K562 (cell line): ENCODE data around the gene UGT8. TPM values are rescaled to one million over a fixed set of nuclear protein-coding genes. Genes with fewer than 3 reads are reported as not detected.

Experiments
- ATAC-seq: fragments of 200-7000 bp; cut with Tn5 transposase; 3 replicates; pipeline ENCODE4 v1.9.1; 2020; ENCODE audit warnings: moderate library complexity
- BruUV-seq: library from RNA; stranded (reverse); fragments of 400-500 nt; replicated peaks from 2 replicates; lab custom pipeline; 2021; lab: Mats Ljungman, UMichigan
- CTCF ChIA-PET: fragments of 300-600 bp; formaldehyde crosslinking; extraction: SDS; loops from one replicate; lab custom pipeline; 2021; ENCODE audit warnings: low intra/inter-chr PET ratio; lab: Yijun Ruan, JAX
- POLR2A ChIA-PET: fragments of 300-600, 350-650 bp; sonication (Branson Sonifier 250); formaldehyde crosslinking; extraction: SDS; loops from one replicate; lab custom pipeline; 2021; ENCODE audit warnings: antibody characterized with exemption, inconsistent platforms; lab: Yijun Ruan, JAX
- DNase-seq, 4 experiments: peaks; one replicate each; pipeline versions ENCODE4 v3.0.0 to v3.0.0-alpha.2; 2011 to 2018; ENCODE audit warnings: low spot score in 3 of 4, mixed read lengths in 3 of 4; ENCODE audit errors: extremely low read depth in 1 of 4
- FAIRE-seq: peaks from 2 replicates; lab custom pipeline; 2011; peaks lifted over from hg19 to GRCh38; lab: Jason Lieb, UNC
- H2AFZ ChIP-seq: 2 replicates; pipeline ENCODE4 v1.6.0; 2011; ENCODE audit warnings: low read depth, low read length, control low read depth, inconsistent platforms
- H3K27ac ChIP-seq: fragments of 200-600 bp; 3 replicates; pipeline ENCODE4 v1.8.0; 2011; ENCODE audit warnings: low read depth, mild to moderate bottlenecking, control low read depth, inconsistent platforms, low read length, moderate library complexity, mixed read lengths; ENCODE audit errors: extremely low read depth
- H3K27me3 ChIP-seq, 2 experiments: fragments of 300-600 bp in 1 of 2; 2 replicates in 1 of 2; 3 replicates in 1 of 2; pipeline versions ENCODE4 v1.6.0 to v1.8.0; 2011; ENCODE audit warnings: inconsistent platforms in 2 of 2, low read length in 2 of 2, mild to moderate bottlenecking in 1 of 2, mixed read lengths in 1 of 2, moderate library complexity in 1 of 2; ENCODE audit not compliant: control insufficient read depth in 2 of 2, insufficient read depth in 2 of 2
- H3K36me3 ChIP-seq: fragments of 300-600 bp; 3 replicates; pipeline ENCODE4 v1.8.0; 2011; ENCODE audit warnings: mild to moderate bottlenecking, low read length, inconsistent platforms; ENCODE audit not compliant: control insufficient read depth, insufficient read depth
- H3K4me1 ChIP-seq, 2 experiments: fragments of 200-600 bp in 1 of 2; replicated peaks in 1 of 2; 2 replicates in 1 of 2; 3 replicates in 1 of 2; pipeline versions ENCODE4 v1.5.1 to v1.8.0; 2011; ENCODE audit warnings: inconsistent platforms in 2 of 2, low read length in 2 of 2, mild to moderate bottlenecking in 1 of 2, mixed read lengths in 1 of 2, moderate library complexity in 1 of 2; ENCODE audit not compliant: control insufficient read depth in 2 of 2, insufficient read depth in 2 of 2
- H3K4me2 ChIP-seq: 2 replicates; pipeline ENCODE4 v1.6.1; 2011; ENCODE audit warnings: low read length, control low read depth, inconsistent platforms, mixed read lengths; ENCODE audit not compliant: insufficient read depth
- H3K4me3 ChIP-seq: fragments of 200-600 bp; sonication (generic), shearing (Covaris generic); 2 replicates; pipeline ENCODE4 v1.5.1; 2016; ENCODE audit warnings: control low read depth, inconsistent platforms
- H3K79me2 ChIP-seq: fragments of 200-600 bp; 3 replicates; pipeline ENCODE4 v1.8.0; 2011; ENCODE audit warnings: low read length, inconsistent platforms; ENCODE audit not compliant: control insufficient read depth, insufficient read depth
- H3K9ac ChIP-seq, 2 experiments: 2 replicates each; pipeline versions ENCODE4 v1.6.0 to v1.6.1; 2011; ENCODE audit warnings: low read depth in 2 of 2, low read length in 2 of 2, control low read depth in 1 of 2, inconsistent platforms in 1 of 2, mild to moderate bottlenecking in 1 of 2, mixed read lengths in 1 of 2; ENCODE audit not compliant: insufficient read depth in 1 of 2
- H3K9me1 ChIP-seq: one replicate; pipeline ENCODE4 v1.6.0; 2011; ENCODE audit warnings: inconsistent platforms, mild to moderate bottlenecking, low read length, moderate library complexity; ENCODE audit not compliant: control insufficient read depth, insufficient read depth
- H3K9me3 ChIP-seq: replicated peaks from 2 replicates; pipeline ENCODE4 v1.5.1; 2011; ENCODE audit warnings: low read depth, low read length, inconsistent platforms; ENCODE audit not compliant: control insufficient read depth, insufficient read depth
- H4K20me1 ChIP-seq: replicated peaks from 2 replicates; pipeline ENCODE4 v1.6.1; 2011; ENCODE audit warnings: low read length, inconsistent platforms, mixed read lengths; ENCODE audit not compliant: control insufficient read depth, insufficient read depth
- CREM ChIP-seq: IDR thresholded peaks from 2 replicates; pipeline ENCODE4 v1.6.1; 2014; ENCODE audit warnings: antibody characterized with exemption, low read depth
- FOS ChIP-seq: IDR thresholded peaks from 3 replicates; pipeline ENCODE4 v1.6.1; 2011; ENCODE audit not compliant: insufficient read length; ENCODE audit errors: extremely low read depth
- MEF2D ChIP-seq: conservative IDR thresholded peaks from 2 replicates; pipeline ENCODE4 v1.6.1; 2016; ENCODE audit warnings: low read depth, missing genetic modification characterization, missing compliant biosample characterization
- PPARD ChIP-seq: fragments of 250-450 bp; sonication (Bioruptor Pico); IDR thresholded peaks from 2 replicates; pipeline ENCODE4 v1.8.0; 2022; ENCODE audit warnings: inconsistent platforms, mild to moderate bottlenecking, moderate library complexity
- PTBP1 ChIP-seq: fragments of 200-400 bp; formaldehyde crosslinking; IDR thresholded peaks from 2 replicates; pipeline ENCODE4 v1.6.1; 2017; ENCODE audit warnings: low read depth, low read length
- RAD21 ChIP-seq, 2 experiments: fragments of 250-450 bp in 1 of 2; fragments of 450-650 bp in 1 of 2; sonication (Bioruptor Pico) in 1 of 2; formaldehyde crosslinking in 1 of 2; IDR thresholded peaks in 1 of 2; conservative IDR thresholded peaks in 1 of 2; 2 replicates each; pipeline versions ENCODE4 v1.4.0 to v1.8.0; 2020 to 2022; ENCODE audit warnings: mild to moderate bottlenecking in 2 of 2, moderate library complexity in 1 of 2
- WGBS: fragments of 100-300 bp; shearing (Covaris generic); methylation state at CpG from one replicate; pipeline ENCODE4 v1.1.6; 2016; ENCODE audit warnings: low coverage, mixed read lengths; ENCODE audit not compliant: insufficient coverage; ENCODE audit errors: missing lambda C conversion rate; 5-methylcytosine and 5-hydroxymethylcytosine counted together
- in situ Hi-C: fragments of 300-500 bp; cut with MboI; formaldehyde crosslinking; loops from 4 replicates; pipeline ENCODE4 v1.15.0; 2018; ENCODE audit warnings: inconsistent platforms, mixed read lengths
- intact Hi-C: fragments of 100-400 bp; cut with micrococcal nuclease; formaldehyde crosslinking; loops from 2 replicates; pipeline ENCODE4 v1.14.2; 2022
- polyA plus RNA-seq, 8 experiments: library from polyadenylated mRNA; depleted of rRNA in 4 of 8; stranded (reverse) in 5 of 8; unstranded in 3 of 8; fragments of >200 nt; fragmentation: Nextera tagmentation in 2 of 8; fragmentation: Illumina TruSeq in 1 of 8; extraction: Ambion mirVana in 2 of 8; extraction: Trizol in 1 of 8; gene quantifications; 2 replicates each; pipeline versions ENCODE4 v1.2.1 to v1.2.3, GENCODE V29; 2011 to 2014; ENCODE audit warnings: inconsistent platforms in 1 of 8, missing spikeins in 1 of 8
- total RNA-seq, 7 experiments: library from RNA; depleted of rRNA in 6 of 7; stranded (reverse); fragments of >200 nt in 6 of 7; fragmentation: Illumina TruSeq in 2 of 7; extraction: Trizol in 2 of 7; gene quantifications; 2 replicates each; pipeline versions ENCODE4 v1.2.1 to v1.2.3, GENCODE V29; 2011 to 2021; ENCODE audit warnings: low replicate concordance in 1 of 7
- TF ChIP-seq, protein P1 (sequence below): fragments of 200-400 bp; formaldehyde crosslinking; IDR thresholded peaks from 2 replicates; pipeline ENCODE4 v1.6.1; 2017; ENCODE audit warnings: mild to moderate bottlenecking, low read depth, low read length, moderate library complexity
- TF ChIP-seq, protein P2 (sequence below), 2 experiments: fragments of 450-650 bp; formaldehyde crosslinking in 1 of 2; IDR thresholded peaks; 2 replicates each; pipeline versions ENCODE4 v1.4.0 to v1.6.1; 2014 to 2020; ENCODE audit warnings: mild to moderate bottlenecking in 2 of 2, borderline replicate concordance in 1 of 2, low read depth in 1 of 2
- TF ChIP-seq, protein P3 (sequence below): fragments of 450-650 bp; formaldehyde crosslinking; IDR thresholded peaks from 2 replicates; pipeline ENCODE4 v1.4.0; 2020; ENCODE audit warnings: mild to moderate bottlenecking, moderate library complexity

Gene UGT8
- total and polyA plus RNA-seq, 9 of the 15 experiments (the other 6 are each of a cell fraction or from before 2014, with no cell fraction given) = 3.0 to 10.7 (median 6.0) TPM

DNA sequence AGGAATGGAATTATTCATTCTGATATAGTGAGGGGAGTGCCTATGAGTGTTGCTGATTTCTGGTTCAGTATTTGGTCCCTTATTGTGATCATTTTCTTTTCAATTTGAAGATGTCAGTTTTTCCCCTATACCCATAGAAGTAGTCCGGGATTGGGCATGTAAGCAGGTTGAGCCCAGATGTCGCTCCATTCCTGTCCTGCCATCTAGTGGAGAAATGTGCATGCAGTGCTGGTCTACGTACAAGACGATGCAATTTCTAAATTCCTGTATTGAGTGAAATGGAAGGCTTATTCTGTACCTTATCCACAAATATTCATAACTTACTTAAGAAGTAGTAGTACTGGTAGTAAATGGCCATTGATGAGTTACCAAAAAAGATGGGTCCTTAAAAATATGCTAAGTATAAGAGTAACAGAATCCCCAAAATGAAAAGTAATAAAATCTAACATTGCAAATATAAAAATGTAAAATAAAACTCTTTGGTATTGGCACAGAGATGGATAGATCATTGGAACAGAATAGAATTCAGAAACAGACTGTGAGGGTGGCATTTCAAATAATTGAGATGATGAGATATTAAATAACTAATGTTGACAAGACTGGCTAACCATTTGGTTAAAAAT is 60.9 kb downstream of the UGT8 start:
- 5% methylated on average over 4 of the region's 4 CpGs for WGBS
- ChIA-PET POLR2A (no interaction called here), CTCF (interaction anchor here (0.6 kb wide), 1 partner anchor 273 kb away, joined by 4 read pairs; no protein-coding TSS in a partner anchor)
- H3K79me2 ChIP-seq = no peaks in the 10 kb centered on the region
- H3K4me1 ChIP-seq = no peaks in the 10 kb centered on the region
- no peak overlapping the region for H3K27ac ChIP-seq
- H2AFZ ChIP-seq = no peak overlapping the region
- no peak overlapping the region for H3K9ac ChIP-seq
- peak; percentile 92 for ATAC-seq
- no peaks in the 10 kb centered on the region for H4K20me1 ChIP-seq
- no peaks in the 10 kb centered on the region for H3K36me3 ChIP-seq
- no peaks in the 10 kb centered on the region for H3K9me1 ChIP-seq
- H3K27me3 ChIP-seq = no peaks in the 10 kb centered on the region
- BruUV-seq = no TSS peak
- no peak overlapping the region for H3K4me3 ChIP-seq
- DNase-seq = peak; percentile 23 to 59 (median 30)
- FAIRE-seq = peak; percentile 54
- H3K4me2 ChIP-seq = no peak overlapping the region
- no peaks in the 10 kb centered on the region for H3K9me3 ChIP-seq
- in situ Hi-C loops (no loop called here), intact Hi-C loops (loop anchor here (2.0 to 5.0 kb wide), 2 partner anchors 152 to 273 kb away; no protein-coding TSS in a partner anchor)
- no peak for TF ChIP-seq PTBP1
- TF ChIP-seq FOS = no peak
- TF ChIP-seq MEF2D (tag) = no peak
- TF ChIP-seq, protein P1, sequence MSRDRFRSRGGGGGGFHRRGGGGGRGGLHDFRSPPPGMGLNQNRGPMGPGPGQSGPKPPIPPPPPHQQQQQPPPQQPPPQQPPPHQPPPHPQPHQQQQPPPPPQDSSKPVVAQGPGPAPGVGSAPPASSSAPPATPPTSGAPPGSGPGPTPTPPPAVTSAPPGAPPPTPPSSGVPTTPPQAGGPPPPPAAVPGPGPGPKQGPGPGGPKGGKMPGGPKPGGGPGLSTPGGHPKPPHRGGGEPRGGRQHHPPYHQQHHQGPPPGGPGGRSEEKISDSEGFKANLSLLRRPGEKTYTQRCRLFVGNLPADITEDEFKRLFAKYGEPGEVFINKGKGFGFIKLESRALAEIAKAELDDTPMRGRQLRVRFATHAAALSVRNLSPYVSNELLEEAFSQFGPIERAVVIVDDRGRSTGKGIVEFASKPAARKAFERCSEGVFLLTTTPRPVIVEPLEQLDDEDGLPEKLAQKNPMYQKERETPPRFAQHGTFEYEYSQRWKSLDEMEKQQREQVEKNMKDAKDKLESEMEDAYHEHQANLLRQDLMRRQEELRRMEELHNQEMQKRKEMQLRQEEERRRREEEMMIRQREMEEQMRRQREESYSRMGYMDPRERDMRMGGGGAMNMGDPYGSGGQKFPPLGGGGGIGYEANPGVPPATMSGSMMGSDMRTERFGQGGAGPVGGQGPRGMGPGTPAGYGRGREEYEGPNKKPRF = no peak
- 0 out of 2 replicates have a peak, but pooled peaks have one; percentile 10 for TF ChIP-seq CREM
- no peak for TF ChIP-seq PPARD (CRISPR knock-in tag)
- TF ChIP-seq, protein P2, sequence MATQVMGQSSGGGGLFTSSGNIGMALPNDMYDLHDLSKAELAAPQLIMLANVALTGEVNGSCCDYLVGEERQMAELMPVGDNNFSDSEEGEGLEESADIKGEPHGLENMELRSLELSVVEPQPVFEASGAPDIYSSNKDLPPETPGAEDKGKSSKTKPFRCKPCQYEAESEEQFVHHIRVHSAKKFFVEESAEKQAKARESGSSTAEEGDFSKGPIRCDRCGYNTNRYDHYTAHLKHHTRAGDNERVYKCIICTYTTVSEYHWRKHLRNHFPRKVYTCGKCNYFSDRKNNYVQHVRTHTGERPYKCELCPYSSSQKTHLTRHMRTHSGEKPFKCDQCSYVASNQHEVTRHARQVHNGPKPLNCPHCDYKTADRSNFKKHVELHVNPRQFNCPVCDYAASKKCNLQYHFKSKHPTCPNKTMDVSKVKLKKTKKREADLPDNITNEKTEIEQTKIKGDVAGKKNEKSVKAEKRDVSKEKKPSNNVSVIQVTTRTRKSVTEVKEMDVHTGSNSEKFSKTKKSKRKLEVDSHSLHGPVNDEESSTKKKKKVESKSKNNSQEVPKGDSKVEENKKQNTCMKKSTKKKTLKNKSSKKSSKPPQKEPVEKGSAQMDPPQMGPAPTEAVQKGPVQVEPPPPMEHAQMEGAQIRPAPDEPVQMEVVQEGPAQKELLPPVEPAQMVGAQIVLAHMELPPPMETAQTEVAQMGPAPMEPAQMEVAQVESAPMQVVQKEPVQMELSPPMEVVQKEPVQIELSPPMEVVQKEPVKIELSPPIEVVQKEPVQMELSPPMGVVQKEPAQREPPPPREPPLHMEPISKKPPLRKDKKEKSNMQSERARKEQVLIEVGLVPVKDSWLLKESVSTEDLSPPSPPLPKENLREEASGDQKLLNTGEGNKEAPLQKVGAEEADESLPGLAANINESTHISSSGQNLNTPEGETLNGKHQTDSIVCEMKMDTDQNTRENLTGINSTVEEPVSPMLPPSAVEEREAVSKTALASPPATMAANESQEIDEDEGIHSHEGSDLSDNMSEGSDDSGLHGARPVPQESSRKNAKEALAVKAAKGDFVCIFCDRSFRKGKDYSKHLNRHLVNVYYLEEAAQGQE (IDR thresholded peaks at IDR 0.05; ENCODE audit: borderline replicate concordance) = peak; percentile 31; the same call in 1 of the 2 replicates
- TF ChIP-seq, protein P2 (CRISPR knock-in tag; IDR thresholded peaks at IDR 0.05; ENCODE audit: low read depth) = no peak
- TF ChIP-seq RAD21 (CRISPR knock-in tag; conservative IDR thresholded peaks at IDR 0.05 in 1 of 2, IDR thresholded peaks at IDR 0.05 in 1 of 2) = peak; percentile 34 to 46; a peak in 3 of 4 replicates
- TF ChIP-seq, protein P3, sequence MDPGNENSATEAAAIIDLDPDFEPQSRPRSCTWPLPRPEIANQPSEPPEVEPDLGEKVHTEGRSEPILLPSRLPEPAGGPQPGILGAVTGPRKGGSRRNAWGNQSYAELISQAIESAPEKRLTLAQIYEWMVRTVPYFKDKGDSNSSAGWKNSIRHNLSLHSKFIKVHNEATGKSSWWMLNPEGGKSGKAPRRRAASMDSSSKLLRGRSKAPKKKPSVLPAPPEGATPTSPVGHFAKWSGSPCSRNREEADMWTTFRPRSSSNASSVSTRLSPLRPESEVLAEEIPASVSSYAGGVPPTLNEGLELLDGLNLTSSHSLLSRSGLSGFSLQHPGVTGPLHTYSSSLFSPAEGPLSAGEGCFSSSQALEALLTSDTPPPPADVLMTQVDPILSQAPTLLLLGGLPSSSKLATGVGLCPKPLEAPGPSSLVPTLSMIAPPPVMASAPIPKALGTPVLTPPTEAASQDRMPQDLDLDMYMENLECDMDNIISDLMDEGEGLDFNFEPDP (CRISPR knock-in tag) = no peak
